Chondrocyte (in vitro differentiated cells): ENCODE measurements around the gene MYL10. TPM values are rescaled to one million over a fixed set of nuclear protein-coding genes. Genes with fewer than 3 reads are reported as not detected.

Source experiments
- DNase-seq: peaks from one replicate; pipeline ENCODE4 v3.0.0; 2021; ENCODE audit warnings: mixed read lengths, low spot score
- H3K27ac Mint-ChIP-seq: one replicate; pipeline ENCODE4 v1.8.0; 2021; ENCODE audit warnings: mild to moderate bottlenecking, moderate library complexity, mixed read lengths; ENCODE audit not compliant: unreplicated experiment
- H3K27me3 Mint-ChIP-seq: 2 replicates; pipeline ENCODE4 v1.8.0; 2021; ENCODE audit warnings: low read depth, mixed read lengths
- H3K36me3 Mint-ChIP-seq: 2 replicates; pipeline ENCODE4 v1.8.0; 2021; ENCODE audit warnings: low read depth, mixed read lengths
- H3K4me1 Mint-ChIP-seq: 2 replicates; pipeline ENCODE4 v1.8.0; 2021; ENCODE audit warnings: low read depth, mild to moderate bottlenecking, mixed read lengths
- H3K4me3 Mint-ChIP-seq: one replicate; pipeline ENCODE4 v1.8.0; 2021; ENCODE audit warnings: mild to moderate bottlenecking, moderate library complexity, mixed read lengths; ENCODE audit not compliant: unreplicated experiment
- H3K9me3 Mint-ChIP-seq: 2 replicates; pipeline ENCODE4 v1.8.0; 2021; ENCODE audit warnings: low read depth, mixed read lengths
- CTCF ChIP-seq: fragments of 200-600 bp; sonication (generic); IDR thresholded peaks from 2 replicates; pipeline ENCODE4 v1.5.0; 2021; ENCODE audit warnings: antibody characterized with exemption, mild to moderate bottlenecking, moderate library complexity
- total RNA-seq: library from RNA; stranded (reverse); gene quantifications from 3 replicates; pipeline ENCODE4 v1.2.1, GENCODE V29; 2021

The MYL10 gene
- total RNA-seq, 1 donor from 2014 or later, result 3.4 TPM

- peaks cover 11% of the 10 kb centered on the region for H3K9me3 Mint-ChIP-seq
- peaks cover 3% of the 10 kb centered on the region for H3K4me1 Mint-ChIP-seq
- no peak for TF ChIP-seq CTCF
- no peak overlapping the region for H3K27ac Mint-ChIP-seq
- DNase-seq, result peak; percentile 32
- H3K4me3 Mint-ChIP-seq, result no peak overlapping the region
- H3K36me3 Mint-ChIP-seq, result peaks cover 6% of the 10 kb centered on the region
- H3K27me3 Mint-ChIP-seq, result no peaks in the 10 kb centered on the region
Observed at GRCh38 chr7:101586906-101587677, 42.0 kb downstream of the MYL10 start.

GRCh38 chr7:101586078-101586905, 42.8 kb downstream of the MYL10 start:
- H3K36me3 Mint-ChIP-seq, result peaks cover 6% of the 10 kb centered on the region
- H3K27ac Mint-ChIP-seq, result no peak overlapping the region
- H3K9me3 Mint-ChIP-seq, result peaks cover 10% of the 10 kb centered on the region
- no peak for TF ChIP-seq CTCF
- DNase-seq, result peak; percentile 57
- H3K27me3 Mint-ChIP-seq, result peaks cover 2% of the 10 kb centered on the region
- peaks cover 3% of the 10 kb centered on the region for H3K4me1 Mint-ChIP-seq
- H3K4me3 Mint-ChIP-seq, result no peak overlapping the region

GRCh38 chr7:101582971-101583370, 46.1 kb downstream of the MYL10 start:
- H3K4me1 Mint-ChIP-seq, result peaks cover 9% of the 10 kb centered on the region
- H3K4me3 Mint-ChIP-seq, result no peak overlapping the region
- no peak for TF ChIP-seq CTCF
- peaks cover 6% of the 10 kb centered on the region for H3K36me3 Mint-ChIP-seq
- peaks cover 10% of the 10 kb centered on the region for H3K9me3 Mint-ChIP-seq
- peaks cover 2% of the 10 kb centered on the region for H3K27me3 Mint-ChIP-seq
- H3K27ac Mint-ChIP-seq, result no peak overlapping the region
- DNase-seq, result peak; percentile 50

- TF ChIP-seq CTCF, result no peak
- peaks cover 9% of the 10 kb centered on the region for H3K4me1 Mint-ChIP-seq
- peak; percentile 33 for DNase-seq
- H3K27me3 Mint-ChIP-seq, result peaks cover 2% of the 10 kb centered on the region
- H3K36me3 Mint-ChIP-seq, result peaks cover 6% of the 10 kb centered on the region
- no peak overlapping the region for H3K27ac Mint-ChIP-seq
- H3K4me3 Mint-ChIP-seq, result no peak overlapping the region
- H3K9me3 Mint-ChIP-seq, result peaks cover 10% of the 10 kb centered on the region
Observed at GRCh38 chr7:101581891-101582290, 47.2 kb downstream of the MYL10 start.

GRCh38 chr7:101580596-101580995, 48.5 kb downstream of the MYL10 start:
- Mint-ChIP-seq H3K4me1 (peaks cover 13% of the 10 kb centered on the region), H3K4me3 (no peak overlapping the region), H3K27me3 (peaks cover 2% of the 10 kb centered on the region), H3K27ac (no peak overlapping the region), H3K9me3 (peaks cover 13% of the 10 kb centered on the region), H3K36me3 (peaks cover 6% of the 10 kb centered on the region)
- no peak for TF ChIP-seq CTCF
- peak; percentile 60 for DNase-seq
